HG02981 (cell line): ENCODE results near the gene RNF212.
"Not testable (repeated sequence)": the region's sequence is repeated elsewhere in the genome, so short reads cannot be mapped to it uniquely, and the experiment has no call there.

ENCODE experiments used
- ATAC-seq: cut with Tn5 transposase; IDR thresholded peaks from one replicate; pipeline ENCODE4 v1.9.1; 2021; ENCODE audit warnings: mild to moderate bottlenecking, moderate library complexity; ENCODE audit not compliant: unreplicated experiment

RNF212 gene

DNA sequence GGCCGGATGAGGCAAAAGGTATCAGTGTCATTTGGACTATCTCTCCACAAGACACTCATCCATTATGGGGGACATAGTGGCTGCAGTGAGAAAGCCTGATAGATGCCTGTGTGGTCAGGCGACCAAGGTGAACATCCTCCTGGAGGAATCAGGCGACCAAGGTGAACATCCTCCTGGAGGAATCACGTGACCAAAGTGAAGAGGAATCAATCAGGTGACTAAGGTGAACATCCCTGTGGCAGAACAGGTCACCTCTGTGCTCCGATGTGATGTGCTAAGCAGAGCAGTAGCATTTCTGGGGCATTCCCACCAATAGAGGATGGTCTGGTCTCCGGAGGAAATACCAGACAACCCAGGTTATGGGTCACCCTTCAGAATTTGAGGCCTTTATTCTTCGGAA lies 44.0 kb downstream of the RNF212 start:
- ATAC-seq = no peak

- ATAC-seq = no peak
Measured at GRCh38 chr4:1065732-1066131, 47.6 kb downstream of the RNF212 start.

DNA sequence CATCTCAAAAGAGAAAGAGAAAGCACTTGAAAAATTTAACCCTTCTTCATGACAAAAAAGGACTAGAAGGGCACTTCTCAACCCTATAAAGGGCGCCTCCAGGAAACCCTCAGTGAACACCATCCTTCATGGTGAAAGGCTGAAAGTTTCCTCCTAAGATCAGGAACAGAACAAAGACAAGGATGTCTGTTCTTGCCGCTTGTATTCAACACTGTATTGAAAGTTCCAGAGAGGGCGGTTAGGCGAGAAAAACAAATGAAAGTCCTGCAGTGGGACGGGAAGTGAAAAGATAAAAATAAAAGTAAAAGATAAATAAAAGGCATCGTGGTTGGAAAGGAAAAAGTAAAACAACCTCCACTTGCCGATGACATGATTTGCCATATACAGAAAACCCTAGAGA lies 50.9 kb downstream of the RNF212 start:
- ATAC-seq = no peak

- ATAC-seq = no peak
Measured at GRCh38 chr4:1061760-1062159, 51.6 kb downstream of the RNF212 start.

GRCh38 chr4:1061056-1061700 lies 52.2 kb downstream of the RNF212 start:
- no peak for ATAC-seq

- ATAC-seq = no peak
Measured at GRCh38 chr4:1060621-1061020, 52.7 kb downstream of the RNF212 start.

DNA sequence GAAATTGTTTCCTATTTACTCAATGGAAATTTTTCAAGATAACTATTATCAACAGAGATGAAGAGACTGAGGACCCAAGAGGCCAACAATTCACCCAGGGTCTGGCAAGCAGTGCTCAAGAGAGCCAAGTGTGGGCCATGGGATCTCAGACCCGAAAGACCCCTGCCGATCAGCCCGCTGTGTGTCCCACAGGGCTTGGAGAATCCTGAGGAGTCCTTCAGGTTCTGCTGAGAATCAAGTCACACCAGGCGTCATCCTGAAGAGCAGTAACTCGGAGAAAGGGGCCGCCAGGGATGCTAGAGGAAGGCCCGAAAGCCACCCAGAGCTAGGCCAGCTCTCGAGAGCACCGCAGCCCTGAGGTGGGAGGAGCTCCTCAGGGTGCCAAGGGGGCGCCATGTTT lies 53.2 kb downstream of the RNF212 start:
- no peak for ATAC-seq

DNA sequence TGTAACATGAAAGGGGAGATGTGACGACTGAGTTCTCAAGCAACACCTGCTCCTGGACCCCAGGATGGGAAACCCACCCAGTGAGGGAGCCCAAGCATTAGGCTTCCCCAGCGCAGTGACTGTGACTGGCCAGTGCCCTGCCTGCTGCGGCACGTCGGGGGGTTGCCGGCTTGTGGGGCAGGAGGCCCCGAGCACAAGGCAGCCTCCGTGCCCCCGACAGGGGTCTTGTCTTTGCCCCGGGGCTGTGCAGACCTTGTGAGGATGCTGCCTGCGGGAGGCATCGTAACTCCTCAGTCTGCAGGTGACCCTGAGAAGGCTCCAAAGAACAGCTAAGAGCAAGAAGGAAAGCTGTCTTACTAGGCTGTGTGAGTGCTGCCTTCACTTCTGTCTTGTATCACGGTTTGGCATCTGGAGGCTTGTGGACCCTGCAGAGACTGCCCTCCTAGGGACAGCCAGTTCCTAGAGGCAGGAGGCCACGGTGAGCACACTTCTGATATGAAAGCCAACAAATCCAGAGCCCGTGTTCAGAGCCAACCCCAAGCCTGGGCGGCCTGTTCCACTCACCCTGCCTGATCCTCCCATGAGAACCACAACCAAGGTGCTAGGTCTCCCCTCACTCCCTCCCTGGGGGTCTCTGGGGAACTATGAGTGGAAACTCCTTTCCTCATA lies 54.2 kb downstream of the RNF212 start:
- ATAC-seq = no peak

- no peak for ATAC-seq
Measured at GRCh38 chr4:1058198-1058996, 55.0 kb downstream of the RNF212 start.

DNA sequence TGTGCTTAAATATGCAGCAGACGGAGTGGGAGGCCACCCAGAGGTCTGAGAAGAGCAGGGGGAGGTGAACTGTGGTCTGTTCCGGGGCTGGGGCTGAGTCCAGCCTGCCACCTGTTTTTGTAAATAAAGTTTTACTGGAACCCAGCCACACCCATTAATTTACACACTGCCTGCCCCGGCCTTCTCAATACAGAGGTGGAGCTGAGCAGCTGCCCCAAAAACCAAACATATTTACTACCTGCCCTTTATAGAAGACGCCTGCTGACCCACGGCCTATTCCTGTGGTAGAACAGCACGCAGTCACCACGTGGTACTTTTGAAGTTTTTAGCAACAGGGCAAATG lies 56.0 kb downstream of the RNF212 start:
- ATAC-seq = no peak

- no peak for ATAC-seq
Measured at GRCh38 chr4:1056671-1057402, 56.5 kb downstream of the RNF212 start.

GRCh38 chr4:1055721-1056590 lies 57.4 kb downstream of the RNF212 start:
- ATAC-seq = no peak

DNA sequence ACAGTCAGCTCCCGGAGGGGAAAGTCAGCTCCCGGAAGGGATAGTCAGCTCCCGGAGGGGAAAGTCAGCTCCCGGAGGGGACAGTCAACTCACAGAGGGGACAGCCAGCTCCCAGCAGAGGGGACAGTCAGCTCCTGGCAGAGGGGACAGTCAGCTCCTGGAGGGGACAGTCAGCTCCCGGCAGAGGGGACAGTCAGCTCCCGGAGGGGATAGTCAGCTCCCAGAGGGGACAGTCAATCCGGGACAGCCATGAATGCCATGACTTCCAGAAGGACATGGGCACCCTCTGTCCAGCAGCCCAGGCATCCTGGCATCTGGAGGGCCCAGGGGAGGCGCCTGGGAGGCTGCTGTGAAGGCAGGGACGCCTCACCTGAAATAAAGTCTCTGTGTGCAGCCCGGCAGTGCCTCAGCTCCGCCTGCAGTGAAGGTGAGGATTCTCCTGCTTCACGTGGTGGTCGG lies 58.1 kb downstream of the RNF212 start:
- ATAC-seq = not testable (repeated sequence)

- ATAC-seq = not testable (repeated sequence)
Measured at GRCh38 chr4:1054696-1055242, 58.6 kb downstream of the RNF212 start.

DNA sequence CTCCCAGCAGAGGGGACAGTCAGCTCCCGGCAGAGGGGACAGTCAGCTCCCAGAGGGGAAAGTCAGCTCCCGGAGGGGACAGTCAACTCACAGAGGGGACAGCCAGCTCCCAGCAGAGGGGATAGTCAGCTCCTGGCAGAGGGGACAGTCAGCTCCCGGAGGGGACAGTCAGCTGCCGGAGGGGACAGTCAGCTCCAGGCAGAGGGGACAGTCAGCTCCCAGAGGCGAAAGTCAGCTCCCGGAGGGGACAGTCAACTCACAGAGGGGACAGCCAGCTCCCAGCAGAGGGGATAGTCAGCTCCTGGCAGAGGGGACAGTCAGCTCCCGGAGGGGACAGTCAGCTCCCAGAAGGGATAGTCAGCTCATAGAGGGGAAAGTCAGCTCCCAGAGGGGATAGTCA lies 59.5 kb downstream of the RNF212 start:
- not testable (repeated sequence) for ATAC-seq

- no peak for ATAC-seq
Measured at GRCh38 chr4:1053080-1053661, 60.2 kb downstream of the RNF212 start.

- ATAC-seq = no peak
Measured at GRCh38 chr4:1052231-1052671, 61.1 kb downstream of the RNF212 start.

DNA sequence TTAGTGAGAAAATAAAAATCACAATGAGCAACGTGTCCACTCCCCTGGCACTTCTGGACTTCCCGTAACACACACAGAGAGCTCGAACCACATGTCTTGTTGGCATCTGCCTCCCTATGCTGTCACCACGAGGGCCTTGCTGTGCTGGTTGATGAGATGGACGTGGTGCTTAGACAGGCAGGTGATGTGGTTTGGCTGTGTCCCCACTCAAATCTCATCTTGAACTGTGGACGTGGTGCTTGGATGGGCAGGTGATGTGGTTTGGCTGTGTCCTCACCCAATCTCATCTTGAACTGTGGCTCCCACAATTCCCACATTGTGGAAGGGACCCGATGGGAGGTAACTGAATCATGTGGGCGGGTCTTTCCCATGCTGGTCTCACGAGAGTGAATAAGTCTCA lies 61.9 kb downstream of the RNF212 start:
- no peak for ATAC-seq

GRCh38 chr4:1050486-1051213 lies 62.7 kb downstream of the RNF212 start:
- ATAC-seq = no peak
